Limb (tissue), 2 donors: ENCODE results near the gene SLC10A7.

ENCODE experiments used
- DNase-seq, 2 donors: peaks; one replicate each; pipeline ENCODE4 v3.0.0-alpha.2; 2016; ENCODE audit errors: extremely low spot score in 2 of 2

SLC10A7 gene

GRCh38 chr4:146311238-146311970 is 210.3 kb downstream of the SLC10A7 start:
- no peak for DNase-seq

GRCh38 chr4:146310319-146311021 is 211.3 kb downstream of the SLC10A7 start:
- DNase-seq = no peak

- no peak for DNase-seq
Measured at GRCh38 chr4:146308951-146309350, 212.8 kb downstream of the SLC10A7 start.

- DNase-seq = no peak
Measured at GRCh38 chr4:146302822-146303221, 218.9 kb downstream of the SLC10A7 start.

GRCh38 chr4:146299607-146300006 is 222.1 kb downstream of the SLC10A7 start:
- DNase-seq = no peak

GRCh38 chr4:146294776-146295175 is 227.0 kb downstream of the SLC10A7 start:
- no peak for DNase-seq

- DNase-seq = no peak
Measured at GRCh38 chr4:146292508-146292907, 229.2 kb downstream of the SLC10A7 start.

GRCh38 chr4:146291313-146291712 is 230.4 kb downstream of the SLC10A7 start:
- DNase-seq = no peak

GRCh38 chr4:146288193-146288592 is 233.5 kb downstream of the SLC10A7 start:
- DNase-seq = no peak

- DNase-seq = no peak
Measured at GRCh38 chr4:146285037-146285436, 236.7 kb downstream of the SLC10A7 start.

GRCh38 chr4:146283758-146284651 is 237.7 kb downstream of the SLC10A7 start:
- no peak for DNase-seq

- no peak for DNase-seq
Measured at GRCh38 chr4:146282657-146283056, 239.1 kb downstream of the SLC10A7 start.

- no peak for DNase-seq
Measured at GRCh38 chr4:146278986-146279385, 242.8 kb downstream of the SLC10A7 start.

- DNase-seq = no peak
Measured at GRCh38 chr4:146275370-146275769, 246.4 kb downstream of the SLC10A7 start.

- no peak for DNase-seq
Measured at GRCh38 chr4:146274774-146275173, 247.0 kb downstream of the SLC10A7 start.

GRCh38 chr4:146273204-146273901 is 248.4 kb downstream of the SLC10A7 start:
- no peak for DNase-seq

- DNase-seq = no peak
Measured at GRCh38 chr4:146271466-146271865, 250.3 kb downstream of the SLC10A7 start.

GRCh38 chr4:146269228-146269653 is 252.5 kb downstream of the SLC10A7 start:
- DNase-seq = no peak

GRCh38 chr4:146267826-146268225 is 253.9 kb downstream of the SLC10A7 start:
- DNase-seq = no peak

GRCh38 chr4:146265950-146266490 is 255.7 kb downstream of the SLC10A7 start:
- DNase-seq = no peak

- no peak for DNase-seq
Measured at GRCh38 chr4:146263793-146264192, 257.9 kb downstream of the SLC10A7 start.
